ENCODE results near the gene REC8.
"Not testable (repeated sequence)": the region's sequence is repeated elsewhere in the genome, so short reads cannot be mapped to it uniquely, and the experiment has no call there.

DNA sequence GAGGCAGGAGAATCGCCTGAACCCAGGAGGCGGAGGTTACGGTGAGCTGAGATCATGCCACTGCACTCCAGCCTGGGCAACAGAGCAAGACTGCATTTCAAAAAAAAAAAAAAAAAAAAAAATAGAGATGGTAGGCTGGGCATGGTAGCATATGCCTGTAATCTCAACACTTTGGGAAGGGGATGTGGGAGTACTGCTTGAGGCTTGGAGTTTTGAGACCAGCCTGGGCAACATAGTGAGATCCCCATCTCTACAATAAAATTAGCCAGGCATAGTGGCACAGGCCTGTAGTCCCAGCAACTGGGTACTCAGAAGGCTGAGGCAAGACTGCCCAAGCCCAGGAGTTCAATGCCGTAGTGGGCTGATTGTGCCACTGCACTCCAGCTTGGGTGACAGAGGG lies 51.1 kb downstream of the REC8 start:
- TF ChIP-seq, protein P1, sequence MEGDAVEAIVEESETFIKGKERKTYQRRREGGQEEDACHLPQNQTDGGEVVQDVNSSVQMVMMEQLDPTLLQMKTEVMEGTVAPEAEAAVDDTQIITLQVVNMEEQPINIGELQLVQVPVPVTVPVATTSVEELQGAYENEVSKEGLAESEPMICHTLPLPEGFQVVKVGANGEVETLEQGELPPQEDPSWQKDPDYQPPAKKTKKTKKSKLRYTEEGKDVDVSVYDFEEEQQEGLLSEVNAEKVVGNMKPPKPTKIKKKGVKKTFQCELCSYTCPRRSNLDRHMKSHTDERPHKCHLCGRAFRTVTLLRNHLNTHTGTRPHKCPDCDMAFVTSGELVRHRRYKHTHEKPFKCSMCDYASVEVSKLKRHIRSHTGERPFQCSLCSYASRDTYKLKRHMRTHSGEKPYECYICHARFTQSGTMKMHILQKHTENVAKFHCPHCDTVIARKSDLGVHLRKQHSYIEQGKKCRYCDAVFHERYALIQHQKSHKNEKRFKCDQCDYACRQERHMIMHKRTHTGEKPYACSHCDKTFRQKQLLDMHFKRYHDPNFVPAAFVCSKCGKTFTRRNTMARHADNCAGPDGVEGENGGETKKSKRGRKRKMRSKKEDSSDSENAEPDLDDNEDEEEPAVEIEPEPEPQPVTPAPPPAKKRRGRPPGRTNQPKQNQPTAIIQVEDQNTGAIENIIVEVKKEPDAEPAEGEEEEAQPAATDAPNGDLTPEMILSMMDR (conservative IDR thresholded peaks at IDR 0.05 in 1 of 2, IDR thresholded peaks at IDR 0.05 in 1 of 2; ENCODE audit: extremely low read depth in 1 of 2, insufficient read depth in 1 of 2, low read depth in 1 of 2, low read length in 2 of 2) = not testable (repeated sequence)
- not testable (repeated sequence) for TF ChIP-seq EZH2 (IDR thresholded peaks at IDR 0.05; ENCODE audit: borderline replicate concordance, low read length)
